ENCODE measurements around the gene CERKL. TPM values are rescaled to one million over a fixed set of nuclear protein-coding genes. Genes with fewer than 3 reads are reported as not detected.

The CERKL gene
- total RNA-seq, 1 experiment from 2014 or later = 0.24 TPM

- Mint-ChIP-seq H3K27me3 (ENCODE audit: low read depth) (no peaks in the 10 kb centered on the region), H3K4me1 (peaks cover 13% of the 10 kb centered on the region), H3K9me3 (no peaks in the 10 kb centered on the region), H3K27ac (no peak overlapping the region), H3K36me3 (no peaks in the 10 kb centered on the region), H3K4me3 (no peak overlapping the region)
- ChIA-PET POLR2A (no interaction called here), CTCF (no interaction called here)
- ATAC-seq = no peak
- no peak for TF ChIP-seq RORB (CRISPR knock-in tag; IDR thresholded peaks at IDR 0.05)
- TF ChIP-seq ZNF671 (CRISPR knock-in tag; IDR thresholded peaks at IDR 0.05) = no peak
- TF ChIP-seq TEAD1 (CRISPR knock-in tag; IDR thresholded peaks at IDR 0.05) = no peak
- no peak for TF ChIP-seq AR (CRISPR knock-in tag; IDR thresholded peaks at IDR 0.05)
- no peak for TF ChIP-seq TCF7 (CRISPR knock-in tag; IDR thresholded peaks at IDR 0.05; ENCODE audit: low read depth)
- TF ChIP-seq ZNF219 (CRISPR knock-in tag; IDR thresholded peaks at IDR 0.05; ENCODE audit: borderline replicate concordance) = no peak
- no peak for TF ChIP-seq ZNF317 (CRISPR knock-in tag; IDR thresholded peaks at IDR 0.05; ENCODE audit: borderline replicate concordance, low read depth)
- no peak for DNase-seq (ENCODE audit: low spot score)
These were observed 104.1 kb downstream of the CERKL start for GRCh38 chr2:181552808-181553207.

GRCh38 chr2:181546086-181546485 lies 110.8 kb downstream of the CERKL start:
- DNase-seq (ENCODE audit: low spot score) = no peak
- peaks cover 3% of the 10 kb centered on the region; the same call in 1 of the 2 replicates for H3K36me3 Mint-ChIP-seq
- TF ChIP-seq PRDM15 (CRISPR knock-in tag; IDR thresholded peaks at IDR 0.05) (no peak), NFYB (CRISPR knock-in tag; conservative IDR thresholded peaks at IDR 0.05; ENCODE audit: low read depth) (no peak), KAT7 (CRISPR knock-in tag; IDR thresholded peaks at IDR 0.05; ENCODE audit: borderline replicate concordance) (no peak), HMGA2 (CRISPR knock-in tag; IDR thresholded peaks at IDR 0.05) (no peak), RELA (CRISPR knock-in tag; IDR thresholded peaks at IDR 0.05; ENCODE audit: borderline replicate concordance) (no peak), ZNF425 (CRISPR knock-in tag; conservative IDR thresholded peaks at IDR 0.05) (no peak), IRF1 (CRISPR knock-in tag; IDR thresholded peaks at IDR 0.05) (no peak)
- peaks cover 13% of the 10 kb centered on the region for H3K9me3 Mint-ChIP-seq
- H3K27me3 Mint-ChIP-seq (ENCODE audit: low read depth) = no peaks in the 10 kb centered on the region
- ChIA-PET POLR2A (no interaction called here), CTCF (no interaction called here)
- H3K27ac Mint-ChIP-seq = no peak overlapping the region
- no peak overlapping the region for H3K4me3 Mint-ChIP-seq
- H3K4me1 Mint-ChIP-seq = peaks cover 3% of the 10 kb centered on the region
- no peak for ATAC-seq

GRCh38 chr2:181542170-181542569 lies 114.7 kb downstream of the CERKL start:
- no peak for ATAC-seq
- Mint-ChIP-seq H3K27me3 (ENCODE audit: low read depth) (no peaks in the 10 kb centered on the region), H3K27ac (no peak overlapping the region), H3K36me3 (peaks cover 12% of the 10 kb centered on the region), H3K4me3 (no peak overlapping the region), H3K9me3 (peaks cover 28% of the 10 kb centered on the region), H3K4me1 (no peaks in the 10 kb centered on the region)
- no peak for DNase-seq (ENCODE audit: low spot score)
- CTCF ChIA-PET = no interaction called here
- POLR2A ChIA-PET = no interaction called here
- TF ChIP-seq PRDM15 (CRISPR knock-in tag; IDR thresholded peaks at IDR 0.05) (no peak), E2F5 (CRISPR knock-in tag; IDR thresholded peaks at IDR 0.05) (no peak), ZNF263 (CRISPR knock-in tag; IDR thresholded peaks at IDR 0.05; ENCODE audit: low read depth) (no peak), ZBTB43 (CRISPR knock-in tag; IDR thresholded peaks at IDR 0.05) (no peak)

Data from WTC11 (cell line).